Upper lobe of left lung (tissue), 4 donors: Measurements from ENCODE around the gene MYADML2.

Experiments used
- CTCF ChIP-seq, 6 experiments: fragments of 450-650 bp in 4 of 6; fragments of 200-600 bp in 2 of 6; sonication (generic) in 2 of 6; IDR thresholded peaks; one replicate each; pipeline ENCODE4 v1.5.1; 2016 to 2019; ENCODE audit warnings: antibody characterized with exemption in 6 of 6
- EP300 ChIP-seq, 4 donors: sonication (generic); formaldehyde crosslinking; IDR thresholded peaks; one replicate each; pipeline ENCODE4 v1.5.1; 2017; ENCODE audit warnings: antibody characterized with exemption in 4 of 4, control low read depth in 2 of 4
- POLR2A ChIP-seq, 4 donors: fragments of 450-650 bp; IDR thresholded peaks; one replicate each; pipeline ENCODE4 v1.5.1; 2016 to 2017; ENCODE audit warnings: antibody characterized with exemption in 4 of 4, mild to moderate bottlenecking in 2 of 4
- POLR2AphosphoS5 ChIP-seq, 2 donors: sonication (generic); formaldehyde crosslinking; IDR thresholded peaks; one replicate each; pipeline ENCODE4 v1.5.1; 2017; ENCODE audit warnings: antibody characterized with exemption in 2 of 2

- TF ChIP-seq CTCF (IDR thresholded peaks at IDR 0.05) (peak; percentile 79 to 100 (median 99)), POLR2A (IDR thresholded peaks at IDR 0.05) (no peak), POLR2AphosphoS5 (IDR thresholded peaks at IDR 0.05) (no peak), EP300 (IDR thresholded peaks at IDR 0.05) (no peak)
Measured at GRCh38 chr17:81959362-81960129, 12.5 kb upstream of the MYADML2 start.
